HG03066 (cell line): ENCODE data around the gene TBXAS1.
"Not testable (repeated sequence)": the region's sequence is repeated elsewhere in the genome, so short reads cannot be mapped to it uniquely, and the experiment has no call there.

Experiments used
- ATAC-seq: cut with Tn5 transposase; IDR thresholded peaks from one replicate; pipeline ENCODE4 v1.9.1; 2021; ENCODE audit warnings: low read depth; ENCODE audit not compliant: unreplicated experiment

TBXAS1 gene

DNA sequence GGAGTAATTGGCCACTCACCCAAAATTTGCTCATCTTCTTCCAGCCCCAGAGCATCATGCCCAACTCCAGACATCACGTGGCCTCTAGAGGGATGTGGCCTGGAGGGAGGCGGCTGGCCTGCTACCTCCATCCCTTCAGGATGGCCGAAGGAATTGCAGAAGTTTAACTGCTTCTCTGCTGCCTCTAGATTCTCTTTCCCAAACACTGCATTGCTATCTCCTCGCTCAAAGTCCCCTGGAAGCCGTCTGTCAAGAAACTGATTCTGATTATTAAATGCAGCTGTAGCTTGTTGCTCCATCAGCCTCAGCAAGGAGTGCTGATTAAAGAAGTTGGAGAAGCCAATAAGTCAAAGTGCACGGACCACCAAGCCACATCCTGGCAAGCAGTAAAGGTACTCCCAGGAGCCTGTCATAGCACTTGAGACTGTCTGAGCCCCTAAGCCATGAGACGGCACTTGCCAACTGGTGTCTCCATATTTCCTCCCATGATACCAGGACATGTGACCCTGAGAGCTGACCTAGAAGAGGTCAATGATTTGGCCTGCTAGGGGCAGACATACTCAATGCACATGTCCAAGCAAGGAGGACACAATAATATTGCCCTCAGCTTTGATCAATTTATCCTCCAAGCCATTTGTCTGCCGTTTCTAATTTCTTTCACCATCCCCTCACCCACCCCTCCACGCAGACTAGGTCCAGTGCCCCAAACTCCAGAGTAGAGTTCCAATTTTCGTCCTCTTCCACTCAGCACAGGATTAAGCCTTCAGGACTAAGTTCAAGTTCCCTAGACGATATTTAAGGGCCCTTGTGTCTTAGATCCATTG lies 84.2 kb downstream of the TBXAS1 start:
- no peak for ATAC-seq

DNA sequence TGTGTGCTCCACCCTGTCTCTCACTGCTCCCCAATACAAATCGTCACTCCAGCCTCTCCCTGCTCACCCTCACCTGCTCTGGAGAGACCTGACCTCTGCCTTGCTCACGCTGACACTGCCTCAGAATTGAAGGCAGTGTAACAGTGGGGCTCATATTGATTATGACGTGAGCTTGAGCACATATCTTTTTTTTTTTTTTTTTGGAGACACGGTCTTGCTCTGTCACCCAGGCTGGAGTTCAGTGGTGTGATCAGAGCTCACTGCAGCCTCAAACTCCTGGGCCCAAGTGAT lies 84.7 kb downstream of the TBXAS1 start:
- no peak for ATAC-seq

DNA sequence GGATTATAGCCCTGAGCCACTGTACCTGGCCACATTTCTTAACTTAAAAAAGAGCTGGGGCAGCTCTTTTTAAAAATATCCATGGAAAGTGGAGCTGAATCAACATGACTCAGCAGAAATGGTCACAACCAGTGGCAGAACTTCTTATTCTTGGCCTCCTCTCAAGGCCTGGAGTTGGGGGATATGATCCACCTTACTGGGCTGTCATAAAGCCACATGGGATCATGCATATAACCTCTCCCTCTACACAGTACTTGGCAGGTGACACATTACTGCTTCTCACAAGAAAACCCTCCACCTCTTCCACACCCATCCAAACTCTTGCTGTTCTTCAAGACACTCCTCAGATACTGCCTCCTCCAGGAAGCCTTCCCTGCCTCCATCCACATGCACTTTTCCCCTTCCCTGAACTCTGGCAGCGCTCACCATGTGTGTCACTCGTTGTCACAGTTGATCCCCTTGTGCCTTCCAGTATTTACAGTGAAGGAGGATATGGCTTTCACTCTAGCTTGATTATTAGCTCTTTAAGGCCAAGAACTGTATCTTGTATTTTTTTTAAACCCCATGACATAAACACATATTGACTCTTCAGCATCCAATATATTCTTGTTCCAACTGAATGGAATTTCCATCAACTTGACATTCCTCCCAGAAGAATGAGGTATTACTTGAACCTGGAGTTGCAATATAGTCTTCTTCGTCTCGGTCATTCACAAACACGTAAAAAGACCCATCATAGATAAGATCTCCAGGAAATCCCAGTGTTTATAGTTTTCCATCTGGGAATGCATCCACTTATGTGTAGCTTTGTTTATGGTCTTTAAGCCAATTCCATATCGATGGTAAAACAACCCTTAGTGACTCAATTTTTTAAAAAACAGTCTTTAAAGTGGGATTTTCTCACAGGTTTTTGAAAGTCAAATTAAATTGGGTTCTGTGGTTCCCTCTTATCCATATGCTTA lies 85.5 kb downstream of the TBXAS1 start:
- ATAC-seq = no peak

DNA sequence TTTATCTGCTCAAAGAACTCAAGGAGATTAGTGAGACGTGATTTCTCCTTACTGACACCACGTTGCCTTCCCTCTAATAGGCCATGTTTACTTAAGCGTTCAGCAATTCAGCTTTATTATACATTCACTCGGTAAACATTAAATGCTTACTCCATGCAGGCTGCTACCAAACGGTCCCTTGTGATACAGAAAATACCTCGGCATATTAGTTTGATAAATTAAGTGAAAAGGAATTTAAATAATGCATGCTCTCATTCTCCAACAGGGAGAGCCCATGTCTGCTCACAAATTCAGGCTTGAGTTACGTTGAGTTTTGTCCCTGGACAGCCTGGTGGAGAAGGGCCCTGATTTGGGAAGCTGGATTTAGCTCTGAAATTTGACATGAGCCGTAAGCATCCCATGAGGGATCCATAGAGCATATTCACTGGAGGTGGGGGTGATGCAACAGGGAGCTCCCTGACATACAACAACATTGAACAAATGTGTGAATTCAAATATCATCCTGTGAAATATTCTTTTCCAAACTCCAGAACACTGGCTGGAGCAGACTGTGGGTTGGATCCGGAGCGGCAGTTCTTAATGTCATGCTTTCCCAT lies 86.3 kb downstream of the TBXAS1 start:
- no peak for ATAC-seq

DNA sequence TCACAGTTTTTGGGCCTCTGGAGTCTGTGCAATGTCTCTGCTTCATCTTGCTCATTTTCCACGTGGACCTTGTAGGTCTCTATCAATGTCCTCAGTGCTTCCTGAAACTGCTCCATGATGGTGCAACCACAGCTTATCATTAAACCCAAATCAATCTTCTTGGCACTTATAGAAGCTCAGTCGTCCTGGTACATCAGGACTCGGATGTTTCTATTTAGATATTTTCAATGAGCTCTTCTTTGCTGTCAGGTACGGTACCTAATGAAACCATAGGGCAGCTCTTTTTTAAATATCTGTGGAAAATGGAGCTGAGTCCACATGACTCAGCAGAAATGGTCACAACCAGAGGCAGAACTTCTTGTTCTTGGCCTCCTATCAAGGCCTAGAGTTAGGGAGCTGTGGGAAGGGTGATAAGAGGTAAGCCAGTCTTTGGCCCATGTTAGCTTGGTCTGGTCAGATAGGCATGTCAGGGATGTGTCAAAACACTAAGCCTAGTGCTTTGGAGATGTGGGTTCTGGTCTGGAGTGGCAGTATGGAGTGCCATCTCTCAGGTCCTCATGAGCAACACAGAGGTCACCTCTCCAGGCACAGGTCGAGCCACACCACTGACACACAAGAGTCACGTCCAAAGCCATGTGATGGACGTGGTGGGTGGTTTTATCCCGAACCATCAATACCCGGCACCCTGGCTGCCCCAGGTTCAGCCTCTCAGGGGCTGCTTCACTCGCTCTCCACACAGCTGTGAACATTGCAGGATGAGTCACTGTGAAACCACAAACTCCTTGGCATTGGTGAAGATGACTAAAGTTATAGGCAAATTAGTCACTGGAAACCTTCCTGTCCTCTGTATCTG lies 87.0 kb downstream of the TBXAS1 start:
- peak; percentile 85 for ATAC-seq

DNA sequence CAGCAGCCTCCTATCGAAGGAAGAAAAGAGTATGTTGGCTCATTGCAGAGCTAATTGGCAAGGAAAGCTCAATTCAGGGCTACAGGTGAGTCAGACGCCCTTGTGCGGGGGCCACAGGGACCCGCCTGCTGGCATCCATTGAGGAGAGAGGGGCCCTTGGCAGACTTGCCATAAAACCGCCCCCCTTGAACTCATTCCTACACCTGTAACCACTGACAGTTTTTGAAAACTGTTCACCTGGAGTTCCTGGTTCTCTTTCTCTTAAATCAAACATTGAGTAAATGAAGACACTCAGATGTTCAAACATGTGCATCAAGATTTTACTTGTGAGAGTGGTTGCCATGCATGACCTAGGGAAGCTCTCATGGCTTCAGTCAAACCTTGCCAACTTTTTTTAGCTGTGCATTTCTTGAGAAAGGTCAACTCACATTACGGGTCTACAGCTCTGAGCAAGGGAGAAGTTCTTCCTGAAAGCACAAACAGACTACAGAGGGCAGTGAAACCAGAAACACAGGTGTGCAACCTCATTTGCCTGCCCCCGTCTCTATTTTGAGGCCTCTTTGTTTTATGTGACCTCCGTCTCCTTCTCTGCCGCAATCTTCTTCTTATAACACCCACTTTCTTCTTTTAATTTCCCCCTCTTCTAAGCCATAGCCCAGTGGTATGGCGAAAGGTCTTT lies 87.8 kb downstream of the TBXAS1 start:
- peak; percentile 77 for ATAC-seq

DNA sequence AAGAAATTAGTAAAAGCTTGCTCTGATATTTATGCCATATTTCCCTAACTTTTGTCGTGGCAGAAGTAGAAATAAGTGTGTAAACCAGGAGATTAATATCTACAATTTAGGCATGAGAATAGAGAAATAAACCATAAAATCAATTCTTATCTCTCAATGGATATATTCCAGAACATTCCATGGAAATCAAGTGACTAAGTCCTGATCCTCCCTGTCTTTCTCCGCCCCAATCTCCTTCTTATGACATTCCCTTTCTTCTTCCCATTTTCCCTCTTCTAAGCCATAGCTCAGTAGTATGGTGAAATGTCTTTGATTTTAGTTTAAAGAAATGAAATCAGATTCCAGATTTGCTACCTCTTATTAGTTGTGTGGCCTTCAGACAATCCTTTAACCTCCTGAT lies 88.8 kb downstream of the TBXAS1 start:
- ATAC-seq = no peak

DNA sequence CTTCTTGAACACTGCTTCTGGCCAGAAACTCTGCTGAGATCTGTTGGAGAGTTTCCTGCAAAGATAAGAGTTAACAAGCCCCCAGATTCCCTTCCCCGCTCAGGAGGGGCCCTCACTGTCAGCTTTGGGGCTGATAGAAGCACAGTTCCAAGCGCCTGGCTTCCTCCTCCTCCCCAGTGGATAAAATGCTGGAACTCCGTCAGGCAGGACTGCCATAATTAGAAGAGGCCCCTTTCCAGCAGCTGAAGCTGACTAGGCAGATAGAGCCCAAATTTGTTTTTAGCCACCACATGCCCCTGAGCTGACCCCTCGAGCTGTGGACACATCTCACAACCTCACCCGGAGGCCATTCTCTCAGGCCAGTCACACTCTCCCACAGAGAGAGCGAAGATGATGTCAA lies 89.4 kb downstream of the TBXAS1 start:
- ATAC-seq = no peak

DNA sequence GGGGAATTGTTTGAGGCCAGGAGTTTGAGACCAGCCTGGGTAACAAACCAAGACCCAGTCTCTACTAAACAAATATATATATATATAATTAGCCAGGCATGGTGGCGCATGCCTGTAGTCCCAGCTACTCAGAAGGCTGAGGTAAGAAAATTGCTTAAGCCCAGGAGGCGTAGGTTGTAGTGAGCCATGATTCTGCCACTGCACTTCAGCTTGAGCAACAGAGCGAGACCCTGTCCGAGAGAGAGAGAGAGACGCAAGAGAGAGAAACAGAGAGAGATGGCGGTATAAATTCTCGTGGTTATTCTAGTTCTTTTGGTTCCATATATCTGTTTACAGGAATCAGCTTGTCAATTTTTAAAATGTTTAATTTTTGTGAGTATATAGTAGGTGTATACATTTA lies 94.0 kb downstream of the TBXAS1 start:
- ATAC-seq = no peak

DNA sequence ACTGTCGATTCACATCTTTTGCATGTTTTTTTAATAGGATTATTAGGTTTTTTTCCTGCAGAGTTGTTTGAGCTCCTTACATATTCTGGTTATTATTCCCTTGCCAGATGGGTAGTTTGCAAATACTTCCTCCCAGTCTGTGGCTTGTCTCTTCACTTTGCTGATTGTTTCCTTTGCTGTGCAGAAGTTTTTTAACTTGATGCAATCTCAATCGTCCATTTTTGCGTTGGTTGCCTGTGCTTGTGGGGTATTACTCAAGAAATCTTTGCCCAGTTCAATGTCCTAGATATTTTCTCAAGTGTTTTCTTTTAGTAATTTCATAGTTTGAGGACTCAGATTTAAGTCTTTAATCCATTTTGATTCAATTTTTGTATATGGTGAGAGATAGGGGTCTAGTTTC lies 95.4 kb downstream of the TBXAS1 start:
- ATAC-seq = no peak

DNA sequence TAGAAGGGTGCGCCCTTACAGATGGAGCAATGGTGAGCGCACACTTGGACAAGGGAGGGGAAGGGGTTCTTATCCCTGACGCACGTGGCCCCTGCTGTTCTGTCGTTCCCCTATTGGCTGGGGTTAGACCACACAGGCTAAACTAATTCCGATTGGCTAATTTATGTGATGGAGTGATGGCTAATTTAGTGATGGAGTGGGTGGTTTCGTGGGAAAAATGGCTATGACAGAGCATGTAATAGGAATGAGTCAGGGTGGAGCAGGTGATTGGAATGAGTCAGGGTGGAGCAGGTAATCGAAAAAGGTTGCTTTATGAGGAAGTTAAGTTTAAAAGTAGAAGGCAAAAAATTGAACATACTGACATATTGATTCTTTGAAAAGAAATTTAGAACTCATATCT lies 100.2 kb downstream of the TBXAS1 start:
- not testable (repeated sequence) for ATAC-seq

DNA sequence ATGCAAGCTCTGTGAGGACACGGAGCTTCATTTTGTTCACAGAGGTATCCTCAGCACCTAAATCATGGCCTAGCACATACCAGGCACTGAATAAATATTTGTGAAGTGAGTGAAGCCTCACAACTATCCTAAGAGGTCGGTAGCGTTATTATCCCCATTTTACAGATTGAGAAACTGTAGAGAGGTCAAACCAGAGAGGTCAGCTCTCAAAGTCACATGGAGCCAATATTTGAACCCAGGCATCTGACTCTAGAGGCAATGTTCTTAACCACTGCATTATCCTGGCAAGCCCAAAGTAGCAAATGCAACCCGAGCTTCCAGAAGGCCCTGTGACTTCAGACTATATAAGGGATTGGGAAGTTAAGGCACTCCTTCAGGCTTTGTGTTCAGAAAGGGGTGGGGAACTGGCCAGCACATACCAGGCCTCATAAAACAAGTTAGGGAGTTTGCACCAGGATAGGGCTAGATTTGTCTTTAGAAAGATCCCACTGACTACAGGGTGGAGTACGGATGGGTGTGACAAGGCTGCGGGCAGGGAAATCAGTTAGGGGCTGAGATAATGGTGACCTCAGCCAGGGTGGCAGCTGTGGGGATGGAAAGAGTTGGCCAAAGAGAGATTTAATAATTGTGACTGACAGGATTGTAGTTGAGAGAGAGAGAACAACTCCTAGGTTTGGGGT lies 101.4 kb downstream of the TBXAS1 start:
- no peak for ATAC-seq

DNA sequence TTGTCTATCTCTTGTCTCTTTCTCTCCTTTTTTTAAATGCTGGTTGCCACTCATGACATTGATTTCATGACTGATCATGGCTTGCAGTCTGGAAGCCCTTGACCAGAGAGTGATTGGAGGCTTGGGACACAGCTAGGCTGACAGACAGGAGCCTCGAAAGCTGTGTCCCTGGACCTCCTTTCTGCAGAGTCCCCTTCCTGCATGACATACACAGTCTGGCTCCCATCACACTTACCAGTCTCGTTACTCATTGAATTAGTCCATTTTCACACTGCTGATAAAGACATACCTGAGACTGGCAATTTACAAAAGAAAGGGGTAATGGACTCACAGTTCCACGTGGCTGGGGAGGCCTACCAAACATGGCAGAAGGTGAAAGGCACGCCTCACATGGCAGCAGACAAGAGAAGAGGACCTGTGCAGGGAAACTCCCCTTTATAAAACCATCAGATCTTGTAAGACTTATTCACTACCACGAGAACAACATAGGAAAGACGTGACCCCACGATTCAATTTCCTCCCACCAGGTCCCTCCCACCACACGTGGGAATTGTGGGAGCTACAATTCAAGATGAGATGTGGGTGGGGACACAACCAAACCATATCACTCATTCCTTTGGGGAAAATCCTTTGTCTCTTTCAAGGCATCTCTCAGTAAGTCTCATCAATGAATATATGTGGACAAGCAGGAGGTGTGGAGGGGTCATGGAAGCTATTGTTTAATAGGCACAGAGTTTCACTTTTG lies 102.3 kb downstream of the TBXAS1 start:
- no peak for ATAC-seq

DNA sequence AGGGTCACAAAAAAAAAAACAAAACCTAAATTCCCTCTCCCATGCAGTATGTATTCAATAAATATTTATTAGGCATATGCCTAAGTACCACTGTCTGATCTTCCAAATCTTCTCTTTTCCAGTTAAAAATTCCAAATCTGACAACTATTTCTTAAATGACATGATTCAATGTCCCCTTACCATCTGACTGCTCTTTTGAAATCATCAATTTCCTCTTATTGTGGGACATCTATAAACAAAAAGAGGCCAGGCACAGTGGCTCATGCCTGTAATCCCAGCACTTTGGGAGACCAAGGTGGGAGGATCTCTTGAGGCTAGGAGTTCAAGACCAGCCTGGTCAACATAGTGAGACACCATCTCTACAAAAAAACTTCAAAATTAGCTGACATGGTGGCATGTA lies 103.5 kb downstream of the TBXAS1 start:
- ATAC-seq = no peak

DNA sequence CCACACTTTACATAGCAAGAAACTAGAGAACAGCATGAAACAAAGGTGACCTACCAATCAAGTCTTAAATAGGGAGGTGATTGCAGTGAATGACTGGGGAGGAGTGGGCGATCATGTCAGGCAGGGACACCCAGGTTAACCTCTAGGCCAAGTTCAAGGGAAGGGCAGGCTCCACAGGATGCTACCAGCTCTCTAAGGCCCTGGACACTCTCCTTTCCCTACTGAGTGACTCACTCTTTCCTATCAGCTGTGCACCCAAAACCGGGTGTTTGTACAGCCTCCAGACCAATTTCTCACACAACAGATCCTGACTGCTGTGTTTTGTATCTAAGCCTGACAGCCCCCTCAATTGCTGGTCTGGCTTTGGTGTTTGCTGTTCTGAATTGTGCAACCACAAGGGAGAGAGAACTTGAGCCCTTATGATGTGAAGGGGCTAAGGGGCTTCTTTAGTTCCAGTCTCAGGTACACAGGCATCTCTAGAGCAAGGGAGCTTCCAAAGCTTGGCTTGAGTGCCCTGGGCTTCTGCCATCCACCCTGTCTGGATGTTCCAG lies 107.8 kb downstream of the TBXAS1 start:
- no peak for ATAC-seq

DNA sequence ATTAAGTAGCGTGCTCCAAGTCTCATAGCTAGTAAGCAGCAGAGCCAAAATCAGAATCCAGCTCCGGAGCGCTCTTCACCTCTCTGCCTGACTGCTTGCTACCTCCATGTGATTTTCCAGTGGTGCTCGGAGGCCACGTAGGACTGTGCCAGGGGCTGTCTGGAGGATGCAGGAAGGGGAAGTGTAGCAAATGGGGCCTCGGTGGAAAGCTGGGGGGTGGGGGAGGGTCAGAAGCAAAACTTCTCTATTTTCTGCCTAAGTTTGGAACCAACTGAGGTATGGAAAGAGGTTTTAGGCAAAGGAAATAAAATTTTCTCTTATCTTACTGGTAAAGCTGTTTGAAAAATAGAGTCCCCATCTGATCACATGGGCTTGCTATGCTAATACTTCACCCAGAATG lies 108.7 kb downstream of the TBXAS1 start:
- ATAC-seq = no peak

DNA sequence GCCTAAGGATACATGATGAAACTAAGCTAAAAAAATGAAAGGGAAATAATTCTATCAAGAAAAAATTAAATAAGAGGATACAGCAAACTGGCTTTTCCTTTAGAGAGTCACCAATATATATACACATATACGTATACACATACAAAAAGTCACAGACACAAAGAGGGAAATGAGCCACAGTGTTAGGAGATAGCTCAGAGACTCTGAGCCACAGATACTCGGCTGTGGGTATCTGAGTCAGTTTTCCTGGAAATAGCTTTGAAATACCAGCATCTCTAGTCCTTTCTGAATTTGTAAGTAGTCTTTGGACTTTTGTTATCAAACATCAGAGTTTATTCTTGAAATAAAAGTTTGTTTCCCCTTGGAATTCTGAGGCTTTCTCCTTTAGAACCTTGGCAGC lies 111.8 kb downstream of the TBXAS1 start:
- ATAC-seq = no peak

DNA sequence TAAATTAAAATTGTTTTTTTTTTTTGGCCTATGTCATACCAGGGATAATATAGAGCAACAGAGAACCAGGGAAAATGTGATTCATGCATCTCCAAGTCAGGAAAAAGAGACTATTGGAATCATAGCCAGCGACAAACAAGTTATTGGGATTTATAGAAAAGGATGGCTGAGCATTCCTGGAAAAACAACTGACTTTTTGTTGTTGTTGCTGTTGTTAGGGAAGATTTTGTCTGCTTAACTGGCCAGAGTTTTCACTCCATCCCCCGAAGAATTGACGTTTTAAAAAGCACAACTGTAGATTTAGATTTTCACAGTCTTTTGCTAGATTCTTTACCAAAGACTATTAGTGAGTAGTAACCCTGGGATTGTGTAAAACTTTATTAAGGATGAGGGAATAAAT lies 112.4 kb downstream of the TBXAS1 start:
- ATAC-seq = no peak
